SK-N-SH treated with all-trans-retinoic acid at 6 μM for 48 hours (cell line): ENCODE data around the gene COL6A1.

Experiments
- ATAC-seq: fragments of 200-7000 bp; cut with Tn5 transposase; 3 replicates; pipeline ENCODE4 v1.9.1; 2020; ENCODE audit warnings: mild to moderate bottlenecking, moderate library complexity
- ARNTL ChIP-seq: fragments of 450-650 bp; formaldehyde crosslinking; IDR thresholded peaks from 2 replicates; pipeline ENCODE4 v1.5.0; 2020; ENCODE audit warnings: low read depth, mild to moderate bottlenecking, moderate library complexity, borderline replicate concordance
- CSDC2 ChIP-seq: fragments of 250-450 bp; sonication (Bioruptor Pico); IDR thresholded peaks from 2 replicates; pipeline ENCODE4 v1.5.0; 2020; ENCODE audit warnings: mild to moderate bottlenecking, moderate library complexity
- CSRNP3 ChIP-seq: fragments of 250-450 bp; sonication (Bioruptor Pico); IDR thresholded peaks from 2 replicates; pipeline ENCODE4 v1.5.1; 2021; ENCODE audit warnings: mild to moderate bottlenecking, moderate library complexity
- ESRRG ChIP-seq: fragments of 250-450 bp; sonication (Bioruptor Pico); IDR thresholded peaks from 2 replicates; pipeline ENCODE4 v1.6.1; 2021; ENCODE audit warnings: mild to moderate bottlenecking
- GLIS3 ChIP-seq: fragments of 250-450 bp; sonication (Bioruptor Pico); IDR thresholded peaks from 2 replicates; pipeline ENCODE4 v1.5.0; 2020; ENCODE audit warnings: mild to moderate bottlenecking, moderate library complexity
- OSR1 ChIP-seq: fragments of 250-450 bp; sonication (Bioruptor Pico); IDR thresholded peaks from 2 replicates; pipeline ENCODE4 v1.8.0; 2022; ENCODE audit warnings: moderate library complexity, mild to moderate bottlenecking, inconsistent platforms
- PATZ1 ChIP-seq: fragments of 250-450 bp; sonication (Bioruptor Pico); IDR thresholded peaks from 2 replicates; pipeline ENCODE4 v1.8.0; 2020; ENCODE audit warnings: mild to moderate bottlenecking, moderate library complexity, borderline replicate concordance
- POU6F1 ChIP-seq: fragments of 250-450 bp; sonication (Bioruptor Pico); IDR thresholded peaks from 2 replicates; pipeline ENCODE4 v1.8.0; 2021; ENCODE audit warnings: low read depth, mild to moderate bottlenecking, moderate library complexity, borderline replicate concordance
- PPARA ChIP-seq: fragments of 250-450 bp; sonication (Bioruptor Pico); IDR thresholded peaks from 2 replicates; pipeline ENCODE4 v1.5.0; 2020; ENCODE audit warnings: mild to moderate bottlenecking, borderline replicate concordance
- RARB ChIP-seq: fragments of 250-450 bp; sonication (Bioruptor Pico); IDR thresholded peaks from 2 replicates; pipeline ENCODE4 v1.8.0; 2021; ENCODE audit warnings: mild to moderate bottlenecking, moderate library complexity
- SNAI2 ChIP-seq: fragments of 250-450 bp; sonication (Bioruptor Pico); IDR thresholded peaks from 2 replicates; pipeline ENCODE4 v1.5.0; 2020; ENCODE audit warnings: mild to moderate bottlenecking, moderate library complexity
- TCF4 ChIP-seq: fragments of 250-450 bp; sonication (Bioruptor Pico); IDR thresholded peaks from 2 replicates; pipeline ENCODE4 v1.8.0; 2021; ENCODE audit warnings: mild to moderate bottlenecking, moderate library complexity, borderline replicate concordance
- TOX ChIP-seq: fragments of 250-450 bp; sonication (Bioruptor Pico); IDR thresholded peaks from 2 replicates; pipeline ENCODE4 v1.8.0; 2021; ENCODE audit warnings: mild to moderate bottlenecking, moderate library complexity, borderline replicate concordance
- TSHZ2 ChIP-seq: fragments of 250-450 bp; sonication (Bioruptor Pico); IDR thresholded peaks from 2 replicates; pipeline ENCODE4 v1.5.0; 2020; ENCODE audit warnings: mild to moderate bottlenecking, moderate library complexity
- ZC3H10 ChIP-seq: fragments of 250-450 bp; sonication (Bioruptor Pico); IDR thresholded peaks from 2 replicates; pipeline ENCODE4 v1.5.1; 2021; ENCODE audit warnings: mild to moderate bottlenecking, moderate library complexity
- ZFP3 ChIP-seq: fragments of 250-450 bp; sonication (Bioruptor Pico); IDR thresholded peaks from 2 replicates; pipeline ENCODE4 v1.5.0; 2020; ENCODE audit warnings: mild to moderate bottlenecking, moderate library complexity
- ZFP30 ChIP-seq: fragments of 450-650 bp; formaldehyde crosslinking; IDR thresholded peaks from 2 replicates; pipeline ENCODE4 v1.5.0; 2022; ENCODE audit warnings: mild to moderate bottlenecking, moderate library complexity
- ZNF565 ChIP-seq: fragments of 450-650 bp; formaldehyde crosslinking; conservative IDR thresholded peaks from 2 replicates; pipeline ENCODE4 v1.5.0; 2020; ENCODE audit warnings: low read depth, mild to moderate bottlenecking, moderate library complexity
- ZNF70 ChIP-seq: fragments of 450-650 bp; formaldehyde crosslinking; IDR thresholded peaks from 2 replicates; pipeline ENCODE4 v1.5.0; 2020; ENCODE audit warnings: mild to moderate bottlenecking, moderate library complexity
- ZNF8 ChIP-seq: fragments of 450-650 bp; formaldehyde crosslinking; IDR thresholded peaks from 2 replicates; pipeline ENCODE4 v1.5.0; 2020; ENCODE audit warnings: mild to moderate bottlenecking, moderate library complexity

Gene COL6A1

GRCh38 chr21:45938453-45938755 lies 43.2 kb upstream of the COL6A1 start:
- TF ChIP-seq OSR1: no peak
- TF ChIP-seq ZFP3: no peak
- TF ChIP-seq ZNF8 (CRISPR knock-in tag): no peak
- no peak for TF ChIP-seq ZC3H10 (CRISPR knock-in tag)
- TF ChIP-seq PATZ1 (CRISPR knock-in tag): no peak
- no peak for TF ChIP-seq POU6F1
- no peak for TF ChIP-seq RARB
- TF ChIP-seq ESRRG (CRISPR knock-in tag): no peak
- TF ChIP-seq TSHZ2 (CRISPR knock-in tag): no peak
- no peak for TF ChIP-seq CSDC2
- TF ChIP-seq ZNF70 (CRISPR knock-in tag): no peak
- TF ChIP-seq PPARA (CRISPR knock-in tag): no peak
- TF ChIP-seq ZNF565 (CRISPR knock-in tag): no peak
- TF ChIP-seq CSRNP3: no peak
- TF ChIP-seq ARNTL (CRISPR knock-in tag): no peak
- ATAC-seq: no peak

- TF ChIP-seq CSDC2: no peak
- no peak for TF ChIP-seq TOX (CRISPR knock-in tag)
- no peak for TF ChIP-seq ESRRG (CRISPR knock-in tag)
- TF ChIP-seq GLIS3 (CRISPR knock-in tag): no peak
- TF ChIP-seq CSRNP3: no peak
- no peak for TF ChIP-seq ZNF70 (CRISPR knock-in tag)
- no peak for TF ChIP-seq ZFP30 (CRISPR knock-in tag)
Measured at GRCh38 chr21:45938811-45939520, 42.6 kb upstream of the COL6A1 start.

GRCh38 chr21:45939521-45940045 lies 42.0 kb upstream of the COL6A1 start:
- ATAC-seq: no peak
- TF ChIP-seq ARNTL (CRISPR knock-in tag) (no peak), ZNF565 (CRISPR knock-in tag) (no peak)

More at GRCh38 chr21:45938811-45939520, 42.6 kb upstream of the COL6A1 start:
- ATAC-seq: no peak

- ATAC-seq: no peak
Measured at GRCh38 chr21:45940091-45940490, 41.5 kb upstream of the COL6A1 start.

More at GRCh38 chr21:45940091-45940490, 41.5 kb upstream of the COL6A1 start:
- no peak for TF ChIP-seq TCF4 (CRISPR knock-in tag)
- TF ChIP-seq CSRNP3: no peak
- TF ChIP-seq OSR1: no peak
- TF ChIP-seq CSDC2: no peak
- TF ChIP-seq TOX (CRISPR knock-in tag): no peak
- TF ChIP-seq SNAI2 (CRISPR knock-in tag): no peak
- TF ChIP-seq ZNF565 (CRISPR knock-in tag): no peak
- TF ChIP-seq, all 23 proteins: peak for 0
